C4-2B (cell line): ENCODE results near the gene ITPA.

Source experiments
- H3K27ac ChIP-seq: fragments of 450-650 bp; 2 replicates; pipeline ENCODE4 v1.5.1; 2017
- ZFX ChIP-seq: fragments of 450-650 bp; IDR thresholded peaks from 2 replicates; pipeline ENCODE4 v1.6.1; 2017
- TF ChIP-seq, protein P1 (sequence below): fragments of 450-650 bp; conservative IDR thresholded peaks from 2 replicates; pipeline ENCODE4 v1.5.1; 2017; ENCODE audit warnings: mild to moderate bottlenecking

ITPA gene

DNA sequence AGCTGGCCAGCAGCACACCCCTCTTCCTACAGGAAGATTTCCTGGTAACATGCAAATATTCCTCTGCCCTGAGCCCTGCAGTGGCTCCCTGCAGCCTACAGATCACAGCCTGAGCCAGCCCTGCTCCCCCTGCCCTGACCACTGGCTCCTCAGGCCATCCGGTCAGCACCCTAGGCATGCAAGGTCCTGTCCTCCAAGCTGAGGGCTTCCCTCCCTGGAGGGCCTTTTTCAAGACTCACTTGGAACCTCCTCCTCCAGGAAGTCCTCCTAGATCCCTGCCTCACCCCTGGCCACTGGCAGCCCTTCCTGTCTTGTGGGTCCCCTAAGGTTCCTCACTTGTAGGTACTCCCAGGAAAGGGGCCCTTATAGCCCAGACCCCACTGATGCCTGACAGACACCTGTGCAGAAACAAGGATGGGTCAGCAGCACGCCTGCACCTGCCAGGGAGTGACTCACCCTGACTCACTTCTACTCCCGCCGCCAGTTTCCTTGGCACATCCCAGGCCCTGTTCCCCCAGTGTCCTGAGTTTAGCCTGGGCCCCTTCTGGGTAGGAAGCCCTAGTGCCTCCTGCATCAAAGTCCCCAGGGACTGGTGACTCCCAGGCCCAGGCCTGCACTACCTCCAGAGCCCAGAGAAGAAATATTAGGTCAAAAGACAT, 26.5 kb downstream of the ITPA start:
- no peak overlapping the region for H3K27ac ChIP-seq
- TF ChIP-seq, protein P1, sequence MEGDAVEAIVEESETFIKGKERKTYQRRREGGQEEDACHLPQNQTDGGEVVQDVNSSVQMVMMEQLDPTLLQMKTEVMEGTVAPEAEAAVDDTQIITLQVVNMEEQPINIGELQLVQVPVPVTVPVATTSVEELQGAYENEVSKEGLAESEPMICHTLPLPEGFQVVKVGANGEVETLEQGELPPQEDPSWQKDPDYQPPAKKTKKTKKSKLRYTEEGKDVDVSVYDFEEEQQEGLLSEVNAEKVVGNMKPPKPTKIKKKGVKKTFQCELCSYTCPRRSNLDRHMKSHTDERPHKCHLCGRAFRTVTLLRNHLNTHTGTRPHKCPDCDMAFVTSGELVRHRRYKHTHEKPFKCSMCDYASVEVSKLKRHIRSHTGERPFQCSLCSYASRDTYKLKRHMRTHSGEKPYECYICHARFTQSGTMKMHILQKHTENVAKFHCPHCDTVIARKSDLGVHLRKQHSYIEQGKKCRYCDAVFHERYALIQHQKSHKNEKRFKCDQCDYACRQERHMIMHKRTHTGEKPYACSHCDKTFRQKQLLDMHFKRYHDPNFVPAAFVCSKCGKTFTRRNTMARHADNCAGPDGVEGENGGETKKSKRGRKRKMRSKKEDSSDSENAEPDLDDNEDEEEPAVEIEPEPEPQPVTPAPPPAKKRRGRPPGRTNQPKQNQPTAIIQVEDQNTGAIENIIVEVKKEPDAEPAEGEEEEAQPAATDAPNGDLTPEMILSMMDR = no peak
- no peak for TF ChIP-seq ZFX

DNA sequence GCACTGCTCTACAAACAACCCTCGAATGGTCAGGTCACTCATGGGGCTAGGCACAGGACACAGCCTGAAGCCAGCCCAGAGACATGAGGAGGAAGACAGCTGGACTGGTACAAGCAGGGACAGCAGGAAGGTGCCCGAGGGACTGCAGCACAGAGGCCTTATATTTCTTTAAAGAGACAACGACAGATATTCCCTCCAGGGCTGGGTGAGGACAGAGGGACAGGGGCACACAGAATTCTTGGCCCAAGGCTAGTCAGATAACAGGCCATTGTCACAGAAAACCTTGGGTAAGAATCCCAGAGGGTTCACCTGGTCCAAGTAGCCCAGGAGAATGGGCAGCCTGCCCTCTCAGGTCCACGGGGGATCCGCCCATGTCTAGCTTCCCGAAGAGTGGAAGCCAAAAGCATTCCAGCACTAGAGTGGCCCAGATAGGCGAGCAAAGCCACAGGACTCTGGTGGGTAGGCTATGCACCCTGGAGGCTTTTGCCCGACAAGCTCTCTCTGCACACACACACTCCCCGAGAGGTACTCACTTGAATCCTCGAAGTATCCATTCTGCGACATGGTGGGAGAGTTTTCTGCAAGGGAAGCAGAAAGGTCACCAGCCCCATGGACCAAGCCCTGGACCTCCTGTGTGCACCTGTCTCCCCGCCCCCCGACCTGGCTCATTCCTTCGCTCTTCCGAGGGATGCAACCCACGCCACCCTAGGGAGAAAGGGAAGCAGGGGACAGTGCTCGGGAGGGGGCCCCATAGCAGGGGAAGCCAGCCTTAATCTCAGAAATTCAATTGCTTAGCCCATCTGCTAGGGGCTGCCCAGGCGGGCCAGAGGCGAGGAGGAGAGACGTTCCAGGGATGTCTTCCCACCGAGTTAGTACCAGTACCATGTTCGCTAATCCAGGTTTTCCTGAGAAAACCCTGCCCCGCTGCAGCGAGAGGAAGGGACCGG, 28.0 kb downstream of the ITPA start:
- TF ChIP-seq, protein P1 = no peak
- TF ChIP-seq ZFX = no peak
- no peak overlapping the region for H3K27ac ChIP-seq

DNA sequence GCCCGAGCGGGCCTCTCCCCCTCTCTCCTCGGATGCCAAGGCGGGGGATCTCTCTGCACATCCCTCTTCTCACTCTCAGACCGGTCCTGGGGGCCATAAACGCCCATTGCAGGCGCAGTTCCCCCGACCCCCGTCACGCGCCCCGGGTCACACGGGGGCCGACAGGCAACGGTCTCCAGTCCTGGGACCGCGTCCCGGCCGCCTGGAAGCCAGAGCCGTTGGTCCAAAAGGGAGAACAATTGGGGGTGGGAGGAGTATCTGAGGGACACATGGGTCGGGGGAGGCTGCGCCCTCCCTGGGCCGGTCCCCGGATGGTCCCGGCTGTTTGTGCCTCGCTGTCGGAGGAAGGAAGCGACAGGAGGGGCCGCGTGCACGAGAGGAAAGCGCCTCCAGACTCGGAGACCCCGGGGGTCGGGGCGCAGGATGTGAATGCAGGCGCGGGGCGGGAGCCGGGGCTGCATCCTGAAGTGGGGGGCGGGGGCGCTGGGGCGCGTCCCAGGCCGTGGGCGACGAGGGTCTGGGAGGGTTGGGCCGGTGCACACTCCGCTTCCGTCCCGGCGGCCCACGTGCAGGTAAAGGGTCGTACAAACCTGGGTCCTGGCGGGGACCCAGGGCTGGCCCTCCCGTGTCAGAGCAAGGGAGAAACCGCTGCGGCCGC, 28.8 kb downstream of the ITPA start:
- H3K27ac ChIP-seq = no peak overlapping the region
- TF ChIP-seq, protein P1 = no peak
- no peak for TF ChIP-seq ZFX

DNA sequence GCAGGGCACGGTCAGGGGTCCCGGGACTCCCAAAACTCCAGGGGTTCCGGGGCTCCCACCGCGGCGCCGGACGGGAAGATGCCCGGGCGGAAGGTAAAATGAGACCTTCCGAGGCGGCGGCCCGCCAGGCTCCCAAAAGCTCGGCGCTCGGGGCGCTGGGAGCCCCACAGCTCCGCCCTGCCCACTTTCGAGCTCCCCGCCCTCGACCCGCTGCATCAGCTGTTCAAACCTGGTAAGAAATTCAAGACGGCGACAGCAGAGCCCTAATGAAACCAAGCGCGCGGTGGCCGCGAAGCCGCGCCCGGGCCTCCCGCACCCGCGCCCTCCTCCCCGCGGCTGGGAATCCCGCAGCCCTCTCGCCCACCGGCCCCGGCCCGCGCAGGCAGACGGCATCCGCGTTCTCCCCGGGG, 29.3 kb downstream of the ITPA start:
- H3K27ac ChIP-seq = peak overlapping the region; percentile 42; the same call in 1 of the 2 replicates
- TF ChIP-seq ZFX = no peak
- TF ChIP-seq, protein P1 = no peak

DNA sequence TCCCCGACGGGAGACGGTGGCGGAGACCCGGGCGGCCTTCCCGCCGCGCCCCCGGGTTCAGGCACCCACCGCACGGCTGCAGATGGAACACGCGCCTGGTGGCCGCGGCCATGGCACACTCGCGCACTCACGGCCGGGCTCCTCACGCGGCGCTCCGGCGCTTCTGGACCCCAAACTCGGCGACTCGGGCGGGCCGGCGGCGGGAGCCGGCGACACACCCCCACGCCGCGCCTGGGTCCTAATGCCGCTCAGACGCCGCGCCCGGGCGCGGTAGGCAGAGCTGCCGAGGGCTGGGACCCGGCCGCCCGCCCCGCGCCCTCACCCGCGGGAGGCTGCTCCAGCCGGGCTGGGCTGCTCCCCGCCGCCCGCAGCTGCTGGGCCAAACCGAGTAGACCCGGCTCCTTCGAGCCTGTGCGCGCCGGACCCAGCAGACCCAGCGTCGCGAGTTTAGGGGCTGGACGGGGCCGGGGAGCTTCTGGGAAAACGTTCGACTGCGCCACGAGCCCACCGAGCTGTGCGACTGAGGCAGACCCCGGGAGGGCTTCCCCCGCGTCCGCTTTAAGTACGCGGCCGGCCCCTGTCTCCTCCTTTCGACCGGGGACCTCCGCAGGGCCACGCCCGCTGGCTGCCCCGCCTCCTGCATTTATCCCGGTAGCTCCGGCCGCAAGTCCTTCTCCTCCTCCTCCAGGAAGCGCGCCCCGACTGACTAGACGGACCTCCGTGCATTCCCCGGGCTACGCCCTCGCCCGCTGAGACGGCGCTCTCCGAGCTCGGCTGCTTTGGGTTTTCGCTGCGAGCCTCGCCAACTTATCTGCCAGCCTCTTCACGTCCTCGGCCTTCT, 29.9 kb downstream of the ITPA start, which contains the start of gene SLC4A11:
Gene SLC4A11 (minus strand): TSS at position 165 of the 841 bp plus-strand sequence. CDS start 53 bp downstream, at position 112.
- H3K27ac ChIP-seq = peak within 1 kb of the TSS; percentile 42
- TF ChIP-seq, protein P1 = no peak
- no peak for TF ChIP-seq ZFX

DNA sequence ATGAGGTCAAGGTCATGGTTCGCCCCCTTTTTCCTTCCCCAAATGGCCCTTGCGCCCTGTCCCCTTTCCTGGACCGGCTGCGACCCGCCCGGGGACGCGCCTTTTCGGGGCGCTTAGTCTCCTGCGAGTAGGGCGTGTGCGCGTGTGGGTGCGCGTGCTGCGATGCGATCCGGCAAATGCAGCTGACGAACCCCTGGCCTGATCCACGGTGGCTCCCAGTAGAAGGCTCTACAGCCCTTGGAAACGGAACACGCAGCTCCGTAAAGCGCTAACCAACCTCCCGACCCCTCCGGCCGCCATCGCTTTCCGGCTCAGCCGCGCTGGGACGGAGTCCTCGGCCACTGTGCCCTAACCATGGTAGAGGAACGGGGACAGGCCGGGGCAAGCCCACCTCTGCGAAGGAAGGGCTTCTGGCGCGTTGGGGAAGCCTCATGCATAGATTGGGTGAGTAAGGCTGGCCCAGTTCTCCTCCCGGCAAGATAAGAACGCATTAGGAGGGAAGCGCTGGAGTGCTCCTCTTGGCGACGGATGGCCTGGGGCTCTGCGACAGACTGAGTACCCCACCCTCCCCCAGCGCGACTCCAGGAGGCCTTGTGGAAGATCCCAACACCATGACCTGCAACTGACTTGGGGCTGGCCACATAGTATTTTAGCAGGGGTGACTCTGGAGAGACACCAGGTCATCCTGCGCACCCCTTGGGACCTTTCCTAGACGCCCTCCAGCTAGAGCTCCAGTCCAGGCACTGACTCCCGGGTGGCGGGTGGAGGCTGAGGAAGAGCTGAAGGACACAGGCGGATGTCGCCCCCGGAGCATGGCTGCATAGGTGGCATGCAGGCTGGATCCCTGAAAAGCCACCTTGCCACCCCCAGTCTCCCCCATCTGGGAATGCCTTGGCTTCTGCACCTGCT, 30.8 kb downstream of the ITPA start:
- TF ChIP-seq, protein P1 = no peak
- no peak for TF ChIP-seq ZFX
- H3K27ac ChIP-seq = peak overlapping the region; percentile 42; the same call in 1 of the 2 replicates
